ENCODE results near the gene MAPK8IP2.

DNA sequence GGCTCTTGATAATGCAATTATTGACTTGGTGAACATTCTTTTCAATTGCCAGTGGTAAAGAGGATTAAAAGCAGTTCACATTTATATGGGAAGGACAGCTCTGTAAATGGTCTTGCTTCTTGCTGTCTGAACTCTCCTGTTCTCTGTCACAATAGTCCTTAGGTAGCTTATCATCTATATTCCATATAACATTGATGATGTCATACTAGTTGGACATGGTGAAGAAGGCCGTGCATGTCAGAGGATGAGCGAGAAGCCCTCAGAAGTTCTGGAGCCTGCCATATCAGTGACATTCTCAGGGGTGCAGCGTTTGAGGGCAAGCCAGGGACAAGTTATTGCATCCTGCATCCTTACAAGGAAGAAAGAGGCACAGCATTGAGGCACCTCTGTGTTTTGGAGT lies 15.4 kb upstream of the MAPK8IP2 start:
- TF ChIP-seq POLR2A (IDR thresholded peaks at IDR 0.05) = no peak
- TF ChIP-seq, protein P1, sequence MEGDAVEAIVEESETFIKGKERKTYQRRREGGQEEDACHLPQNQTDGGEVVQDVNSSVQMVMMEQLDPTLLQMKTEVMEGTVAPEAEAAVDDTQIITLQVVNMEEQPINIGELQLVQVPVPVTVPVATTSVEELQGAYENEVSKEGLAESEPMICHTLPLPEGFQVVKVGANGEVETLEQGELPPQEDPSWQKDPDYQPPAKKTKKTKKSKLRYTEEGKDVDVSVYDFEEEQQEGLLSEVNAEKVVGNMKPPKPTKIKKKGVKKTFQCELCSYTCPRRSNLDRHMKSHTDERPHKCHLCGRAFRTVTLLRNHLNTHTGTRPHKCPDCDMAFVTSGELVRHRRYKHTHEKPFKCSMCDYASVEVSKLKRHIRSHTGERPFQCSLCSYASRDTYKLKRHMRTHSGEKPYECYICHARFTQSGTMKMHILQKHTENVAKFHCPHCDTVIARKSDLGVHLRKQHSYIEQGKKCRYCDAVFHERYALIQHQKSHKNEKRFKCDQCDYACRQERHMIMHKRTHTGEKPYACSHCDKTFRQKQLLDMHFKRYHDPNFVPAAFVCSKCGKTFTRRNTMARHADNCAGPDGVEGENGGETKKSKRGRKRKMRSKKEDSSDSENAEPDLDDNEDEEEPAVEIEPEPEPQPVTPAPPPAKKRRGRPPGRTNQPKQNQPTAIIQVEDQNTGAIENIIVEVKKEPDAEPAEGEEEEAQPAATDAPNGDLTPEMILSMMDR (IDR thresholded peaks at IDR 0.05) = no peak
